Transverse colon (tissue), 4 donors: Measurements from ENCODE around the gene PCLO. TPM values are rescaled to one million over a fixed set of nuclear protein-coding genes. Genes with fewer than 3 reads are reported as not detected.
A peak's percentile ranks its signal among the peaks of the same experiment; 100 is the strongest.

ENCODE experiments used
- DNase-seq: peaks from one replicate; pipeline ENCODE4 v3.0.0-alpha.2; 2019
- H3K27ac ChIP-seq, 4 donors: fragments of 200-600 bp; sonication (generic); 2 replicates each; pipeline ENCODE4 v1.5.1; 2016 to 2018; ENCODE audit warnings: inconsistent platforms in 4 of 4
- H3K27me3 ChIP-seq: fragments of 200-600 bp; sonication (generic); 2 replicates; pipeline ENCODE4 v1.5.1; 2017; ENCODE audit warnings: inconsistent platforms
- H3K36me3 ChIP-seq, 4 donors: fragments of 200-600 bp; sonication (generic); 2 replicates each; pipeline ENCODE4 v1.5.1; 2017 to 2019; ENCODE audit warnings: inconsistent platforms in 4 of 4
- H3K4me1 ChIP-seq, 4 donors: fragments of 200-600 bp; sonication (generic); 2 replicates each; pipeline ENCODE4 v1.5.1; 2017 to 2020; ENCODE audit warnings: inconsistent platforms in 4 of 4
- H3K4me3 ChIP-seq, 4 donors: fragments of 200-600 bp; sonication (generic); 1 replicate in 1 of 4; 2 replicates in 3 of 4; pipeline versions ENCODE4 v1.5.1 to v1.6.1; 2017 to 2019; ENCODE audit warnings: inconsistent platforms in 4 of 4
- H3K9me3 ChIP-seq, 2 donors: fragments of 200-600 bp; sonication (generic); 2 replicates each; pipeline ENCODE4 v1.5.1; 2017 to 2019; ENCODE audit warnings: inconsistent platforms in 2 of 2
- CTCF ChIP-seq, 5 experiments: fragments of 200-600 bp in 3 of 5; fragments of 450-650 bp in 2 of 5; sonication (generic) in 3 of 5; IDR thresholded peaks; 1 replicate in 2 of 5; 2 replicates in 3 of 5; pipeline ENCODE4 v1.5.1; 2016 to 2017; ENCODE audit warnings: antibody characterized with exemption in 5 of 5, inconsistent platforms in 3 of 5, mild to moderate bottlenecking in 2 of 5, moderate library complexity in 1 of 5
- EP300 ChIP-seq: sonication (generic); formaldehyde crosslinking; IDR thresholded peaks from one replicate; pipeline ENCODE4 v1.6.1; 2017; ENCODE audit warnings: antibody characterized with exemption, low read depth
- POLR2A ChIP-seq: fragments of 450-650 bp; IDR thresholded peaks from one replicate; pipeline ENCODE4 v1.6.1; 2016; ENCODE audit warnings: antibody characterized with exemption, mild to moderate bottlenecking, moderate library complexity
- POLR2AphosphoS5 ChIP-seq, 3 donors: sonication (generic); formaldehyde crosslinking; IDR thresholded peaks; one replicate each; pipeline ENCODE4 v1.6.1; 2016; ENCODE audit warnings: antibody characterized with exemption in 3 of 3
- WGBS, 2 donors: methylation state at CpG; one replicate each; pipeline ENCODE4 v1.1.5; 2018; ENCODE audit warnings: low coverage in 1 of 2; 5-methylcytosine and 5-hydroxymethylcytosine counted together
- in situ Hi-C, 4 donors: fragments of 200-750 bp; cut with MboI; loops; one replicate each; pipeline versions ENCODE4 v1.15.0 to v1.15.1; 2017; ENCODE audit warnings: low sequenced_read_pairs in 3 of 4, low pct_ligation_motif_present in 1 of 4, low pct_unique_long_range_greater_than_20kb in 1 of 4
- intact Hi-C: fragments of 100-400 bp; cut with DNase I; formaldehyde crosslinking; loops from one replicate; pipeline ENCODE4 v1.15.1; 2023; ENCODE audit warnings: low total_unique reads
- total RNA-seq, 4 donors: library from RNA; depleted of rRNA; stranded (reverse); fragments of >200 nt; gene quantifications; one replicate each; pipeline ENCODE4 v1.1.0, GENCODE V29; 2016

Gene PCLO
- total RNA-seq, 4 donors from 2014 or later: 9.8 to 39.8 (median 16.2) TPM

DNA sequence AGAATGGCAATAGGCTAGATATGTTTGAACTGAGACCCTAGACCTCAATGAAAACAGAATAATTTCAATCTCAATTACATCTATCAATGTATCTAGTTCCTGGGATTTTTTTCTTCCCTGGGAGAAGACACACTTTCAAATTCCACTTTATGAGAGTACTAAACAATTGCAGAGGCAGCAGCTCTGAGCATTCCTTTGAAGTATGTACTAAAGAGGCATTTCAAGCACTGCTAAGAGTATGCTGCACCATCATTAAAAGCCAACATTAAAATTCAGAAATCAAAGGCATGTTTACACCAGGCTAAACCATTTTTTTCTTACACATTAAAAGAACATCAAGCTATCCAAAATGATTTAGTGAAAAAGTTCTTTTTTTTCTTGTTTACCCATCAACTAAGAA, 421.2 kb downstream of the PCLO start:
- Histone ChIP-seq H3K27ac (no peak overlapping the region), H3K36me3 (no peaks in the 10 kb centered on the region), H3K27me3 (no peaks in the 10 kb centered on the region), H3K9me3 (no peaks in the 10 kb centered on the region), H3K4me3 (no peak overlapping the region), H3K4me1 (no peaks in the 10 kb centered on the region)
- no peak for TF ChIP-seq POLR2AphosphoS5 (IDR thresholded peaks at IDR 0.05)
- TF ChIP-seq POLR2A: no peak
- no peak for TF ChIP-seq CTCF (IDR thresholded peaks at IDR 0.05)
- TF ChIP-seq EP300: no peak
- in situ Hi-C loops: loop anchor here in 2 of 4 donors (25.0 kb wide), 2 partner anchors 504 to 704 kb away; no protein-coding TSS in a partner anchor
- intact Hi-C loops: no loop called here
- DNase-seq: no peak

DNA sequence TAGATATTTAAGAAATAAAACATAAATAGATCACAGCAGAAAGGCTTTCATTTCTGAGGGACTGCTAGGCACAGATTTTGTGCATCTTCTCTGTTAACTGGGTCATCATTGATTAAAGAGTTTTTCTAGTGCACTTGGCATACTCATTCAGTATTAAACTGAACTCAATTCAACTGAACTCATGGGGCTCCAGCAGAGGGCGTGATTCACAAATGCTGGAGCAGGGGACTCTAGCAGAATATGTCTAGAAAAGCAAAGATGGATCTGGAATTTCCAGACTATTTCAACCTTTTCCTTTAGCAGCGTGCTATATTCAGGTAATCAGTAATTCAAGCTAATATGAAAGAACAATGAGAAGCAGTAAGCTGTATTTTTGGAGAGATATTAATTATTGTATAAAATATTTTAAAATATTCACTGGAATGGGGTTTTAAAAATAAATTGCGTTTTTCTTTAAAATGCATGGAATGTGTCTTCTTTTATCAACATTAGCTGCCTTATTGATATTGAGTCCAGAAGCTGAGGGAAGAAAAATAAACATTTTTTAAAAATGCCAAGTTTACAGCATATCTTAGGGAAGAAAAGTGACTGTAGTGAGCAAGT, 422.3 kb downstream of the PCLO start:
- peak; percentile 19 for DNase-seq
- H3K36me3 ChIP-seq: no peaks in the 10 kb centered on the region
- intact Hi-C loops: no loop called here

GRCh38 chr7:82736633-82737032, 426.1 kb downstream of the PCLO start:
- WGBS, 2 donors: 89% methylated on average over 3 of the region's 3 CpGs; no CpG with 5 or more reads in 1 of the 2 donors
- Histone ChIP-seq H3K4me1 (no peaks in the 10 kb centered on the region), H3K9me3 (no peaks in the 10 kb centered on the region), H3K27me3 (no peaks in the 10 kb centered on the region), H3K27ac (no peak overlapping the region), H3K4me3 (no peak overlapping the region), H3K36me3 (no peaks in the 10 kb centered on the region)
- in situ Hi-C loops: loop anchor here in 3 of 4 donors (10.0 to 25.0 kb wide), 3 partner anchors 499 to 699 kb away; no protein-coding TSS in a partner anchor
- intact Hi-C loops: no loop called here
- TF ChIP-seq CTCF (IDR thresholded peaks at IDR 0.05) (no peak), EP300 (no peak), POLR2A (no peak), POLR2AphosphoS5 (IDR thresholded peaks at IDR 0.05) (no peak)
- DNase-seq: no peak

More for the DNA sequence above, 422.3 kb downstream of the PCLO start:
- in situ Hi-C loops: loop anchor here in 2 of 4 donors (25.0 kb wide), 2 partner anchors 503 to 703 kb away; no protein-coding TSS in a partner anchor
- Histone ChIP-seq H3K4me1 (no peaks in the 10 kb centered on the region), H3K27me3 (no peaks in the 10 kb centered on the region), H3K4me3 (no peak overlapping the region), H3K9me3 (no peaks in the 10 kb centered on the region), H3K27ac (no peak overlapping the region)
- 44 to 52% methylated on average over 3 of the region's 3 CpGs for whole genome bisulfite sequencing, 2 donors
- no peak for TF ChIP-seq EP300
- TF ChIP-seq CTCF (IDR thresholded peaks at IDR 0.05): peak in 3 of 5 experiments; percentile 10 to 32 (median 29)
- TF ChIP-seq POLR2AphosphoS5 (IDR thresholded peaks at IDR 0.05): no peak

DNA sequence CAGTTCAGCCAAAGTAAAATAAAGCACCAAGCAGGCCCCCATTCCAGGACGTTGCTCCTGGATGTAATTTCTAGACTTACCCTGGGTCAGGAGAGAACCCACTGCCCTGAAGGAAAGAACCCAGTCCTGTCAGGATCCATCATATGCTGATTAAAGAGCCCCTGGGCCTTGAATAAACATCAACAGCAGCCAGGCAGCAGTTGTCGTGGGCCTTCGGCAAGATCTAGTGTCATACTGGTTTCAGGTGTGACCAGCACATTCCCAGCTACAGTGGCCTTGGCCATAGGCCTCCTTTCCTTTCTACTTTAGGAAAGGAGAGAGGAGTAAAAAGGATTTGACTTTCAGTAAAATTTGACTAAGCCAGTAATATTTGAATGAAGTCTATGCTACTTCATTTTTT, 430.0 kb downstream of the PCLO start:
- Histone ChIP-seq H3K27me3 (no peaks in the 10 kb centered on the region), H3K27ac (no peak overlapping the region), H3K4me1 (no peaks in the 10 kb centered on the region), H3K36me3 (no peaks in the 10 kb centered on the region), H3K9me3 (no peaks in the 10 kb centered on the region), H3K4me3 (no peak overlapping the region)
- in situ Hi-C loops (loop anchor here in 3 of 4 donors (10.0 to 25.0 kb wide), 3 partner anchors 495 to 695 kb away; no protein-coding TSS in a partner anchor), intact Hi-C loops (no loop called here)
- DNase-seq: no peak
- WGBS, 2 donors: 74% methylated on average over 3 of the region's 3 CpGs; no CpG with 5 or more reads in 1 of the 2 donors
- no peak for TF ChIP-seq POLR2AphosphoS5 (IDR thresholded peaks at IDR 0.05)
- no peak for TF ChIP-seq CTCF (IDR thresholded peaks at IDR 0.05)
- TF ChIP-seq EP300: no peak
- no peak for TF ChIP-seq POLR2A
